ENCODE measurements around the gene CACNG7. TPM values are rescaled to one million over a fixed set of nuclear protein-coding genes. Genes with fewer than 3 reads are reported as not detected.
"Not testable (repeated sequence)": the region's sequence is repeated elsewhere in the genome, so short reads cannot be mapped to it uniquely, and the experiment has no call there.

CACNG7 gene
- total RNA-seq, 5 donors from 2014 or later (not counting 1 experiment from before 2014, with no cell fraction given) = not detected

- no peaks in the 10 kb centered on the region for H3K9me3 ChIP-seq
- peaks cover 6 to 8% of the 10 kb centered on the region in 2 donors for H3K36me3 ChIP-seq (ENCODE audit: control insufficient read depth in 2 of 2, extremely low read depth in 1 of 2, insufficient read depth in 1 of 2, low read length in 1 of 2)
- H3K4me1 Mint-ChIP-seq = peaks cover 37 to 48% (median 42%) of the 10 kb centered on the region in 3 donors
- H3K36me3 Mint-ChIP-seq = peaks cover 7% of the 10 kb centered on the region
- H3K4me3 Mint-ChIP-seq = peak within 1 kb of the TSS; percentile 96 to 99 (median 96)
- peak within 1 kb of the TSS; percentile 89 to 98 for H3K4me3 ChIP-seq (ENCODE audit: control insufficient read depth in 1 of 2, extremely low read depth in 1 of 2, low read length in 1 of 2)
- H3K4me1 ChIP-seq (ENCODE audit: control insufficient read depth in 1 of 2, extremely low read depth in 1 of 2, insufficient read depth in 2 of 2, low read length in 2 of 2) = peaks cover 19 to 63% of the 10 kb centered on the region in 2 experiments
- no peaks in the 10 kb centered on the region for H3K9me3 Mint-ChIP-seq
- ChIA-PET POLR2A (interaction anchor here (0.6 to 1.7 kb wide), 11 partner anchors 8 to 583 kb away, joined by 3 to 13 read pairs (median 5); partner anchors contain the start of genes LENG8 (in 1 of the 2) and MBOAT7 (in 1 of the 2)), CTCF (interaction anchor here in 1 of 2 donors (0.5 to 1.7 kb wide), 3 partner anchors 9 to 139 kb away, joined by 3 to 4 read pairs (median 3); partner anchors contain the start of gene PRKCG)
- DNase-seq (peak; percentile 99 to 100 (median 100)), ATAC-seq (replicated peaks in 1 of 4) (peak; percentile 74 to 82 (median 77))
- peak within 1 kb of the TSS; percentile 95 to 97 for H3K27ac Mint-ChIP-seq
- 3% methylated on average over 8 of the region's 37 CpGs for WGBS (ENCODE audit: insufficient coverage)
- peak within 1 kb of the TSS; percentile 99 for H3K27ac ChIP-seq (ENCODE audit: low read length)
- H3K27me3 Mint-ChIP-seq = no peaks in the 10 kb centered on the region
- H3K27me3 ChIP-seq (replicated peaks in 1 of 2; ENCODE audit: control insufficient read depth in 2 of 2, extremely low read depth in 1 of 2, insufficient read depth in 2 of 2, low read length in 1 of 2) = peaks cover 0 to 3% of the 10 kb centered on the region in 2 experiments
These were observed 41.6 kb upstream of the CACNG7 start, which contains the start of gene MYADM for GRCh38 chr19:53867225-53868090. TSS of gene MYADM (plus strand) at chr19:53867883. CDS start at chr19:53873530, 5,647 bp downstream.

GRCh38 chr19:53868091-53868891 lies 40.8 kb upstream of the CACNG7 start:
- ChIA-PET CTCF (interaction anchor here in 1 of 2 donors (1.7 kb wide), 1 partner anchor 14 kb away, joined by 4 read pairs; the partner anchor contains the start of gene PRKCG), POLR2A (interaction anchor here (0.6 to 1.3 kb wide), 8 partner anchors 8 to 581 kb away, joined by 3 to 13 read pairs (median 5); partner anchors contain the start of genes LENG8 (in 1 of the 2), MBOAT7 (in 1 of the 2) and PRKCG (in 1 of the 2))
- H3K27ac Mint-ChIP-seq = peak overlapping the region; percentile 94 to 95
- WGBS (ENCODE audit: insufficient coverage) = 0% methylated on average over 13 of the region's 37 CpGs
- Histone ChIP-seq H3K4me1 (ENCODE audit: control insufficient read depth in 1 of 2, extremely low read depth in 1 of 2, insufficient read depth in 2 of 2, low read length in 2 of 2) (peaks cover 25 to 72% of the 10 kb centered on the region in 2 experiments), H3K36me3 (ENCODE audit: control insufficient read depth in 2 of 2, extremely low read depth in 1 of 2, insufficient read depth in 1 of 2, low read length in 1 of 2) (peaks cover 6 to 12% of the 10 kb centered on the region in 2 donors), H3K9me3 (no peaks in the 10 kb centered on the region), H3K27ac (ENCODE audit: low read length) (peak overlapping the region; percentile 99), H3K4me3 (ENCODE audit: control insufficient read depth in 1 of 2, extremely low read depth in 1 of 2, low read length in 1 of 2) (peak overlapping the region; percentile 89 to 98), H3K27me3 (replicated peaks in 1 of 2; ENCODE audit: control insufficient read depth in 2 of 2, extremely low read depth in 1 of 2, insufficient read depth in 2 of 2, low read length in 1 of 2) (no peaks in the 10 kb centered on the region)
- H3K4me3 Mint-ChIP-seq = peak overlapping the region; percentile 96 to 99 (median 96)
- no peaks in the 10 kb centered on the region for H3K9me3 Mint-ChIP-seq
- DNase-seq (peak in 17 of 35 experiments; percentile 24 to 64 (median 42)), ATAC-seq (replicated peaks in 1 of 4) (no peak)
- peaks cover 11% of the 10 kb centered on the region for H3K36me3 Mint-ChIP-seq
- peaks cover 44 to 57% (median 49%) of the 10 kb centered on the region in 3 donors for H3K4me1 Mint-ChIP-seq
- H3K27me3 Mint-ChIP-seq = no peaks in the 10 kb centered on the region

GRCh38 chr19:53868892-53869804 lies 39.9 kb upstream of the CACNG7 start:
- ChIA-PET CTCF (no interaction called here), POLR2A (interaction anchor here in 1 of 2 donors (0.7 kb wide), 1 partner anchor 13 kb away, joined by 4 read pairs; the partner anchor contains the start of gene PRKCG)
- peaks cover 20% of the 10 kb centered on the region for H3K36me3 Mint-ChIP-seq
- H3K36me3 ChIP-seq (ENCODE audit: control insufficient read depth in 2 of 2, extremely low read depth in 1 of 2, insufficient read depth in 1 of 2, low read length in 1 of 2) = peaks cover 6 to 20% of the 10 kb centered on the region in 2 donors
- WGBS (ENCODE audit: insufficient coverage) = under 1% methylated on average over 71 of the region's 75 CpGs
- peak overlapping the region; percentile 99 for H3K27ac ChIP-seq (ENCODE audit: low read length)
- no peaks in the 10 kb centered on the region for H3K27me3 ChIP-seq (replicated peaks in 1 of 2; ENCODE audit: control insufficient read depth in 2 of 2, extremely low read depth in 1 of 2, insufficient read depth in 2 of 2, low read length in 1 of 2)
- no peaks in the 10 kb centered on the region for H3K9me3 ChIP-seq
- peak; percentile 36 to 57 (median 38) for ATAC-seq (replicated peaks in 1 of 4)
- H3K4me3 Mint-ChIP-seq = peak overlapping the region; percentile 96 to 99 (median 96)
- peaks cover 52 to 65% (median 58%) of the 10 kb centered on the region in 3 donors for H3K4me1 Mint-ChIP-seq
- peak overlapping the region; percentile 89 to 98 for H3K4me3 ChIP-seq (ENCODE audit: control insufficient read depth in 1 of 2, extremely low read depth in 1 of 2, low read length in 1 of 2)
- DNase-seq = peak; percentile 60 to 93 (median 84)
- H3K27ac Mint-ChIP-seq = peak overlapping the region; percentile 89 to 94
- H3K27me3 Mint-ChIP-seq = no peaks in the 10 kb centered on the region
- H3K4me1 ChIP-seq (ENCODE audit: control insufficient read depth in 1 of 2, extremely low read depth in 1 of 2, insufficient read depth in 2 of 2, low read length in 2 of 2) = peaks cover 26 to 80% of the 10 kb centered on the region in 2 experiments
- peaks cover 0 to 3% (median 0%) of the 10 kb centered on the region in 3 donors for H3K9me3 Mint-ChIP-seq

- H3K27me3 Mint-ChIP-seq; DNase-seq; ATAC-seq (replicated peaks in 1 of 4); H3K9me3 ChIP-seq; H3K27me3 ChIP-seq (replicated peaks in 1 of 2; ENCODE audit: control insufficient read depth in 2 of 2, extremely low read depth in 1 of 2, insufficient read depth in 2 of 2, low read length in 1 of 2); H3K9me3 Mint-ChIP-seq; CTCF ChIA-PET: not testable (repeated sequence)
- Histone ChIP-seq H3K4me1 (ENCODE audit: control insufficient read depth in 1 of 2, extremely low read depth in 1 of 2, insufficient read depth in 2 of 2, low read length in 2 of 2) (peaks cover 31 to 88% of the 10 kb centered on the region in 2 experiments), H3K4me3 (ENCODE audit: control insufficient read depth in 1 of 2, extremely low read depth in 1 of 2, low read length in 1 of 2) (peak overlapping the region; percentile 89 to 98), H3K36me3 (ENCODE audit: control insufficient read depth in 2 of 2, extremely low read depth in 1 of 2, insufficient read depth in 1 of 2, low read length in 1 of 2) (peaks cover 6 to 28% of the 10 kb centered on the region in 2 donors), H3K27ac (ENCODE audit: low read length) (peak overlapping the region; percentile 99)
- Mint-ChIP-seq H3K4me3 (peak overlapping the region; percentile 96 to 99 (median 96)), H3K4me1 (peaks cover 60 to 73% (median 66%) of the 10 kb centered on the region in 3 donors), H3K36me3 (peaks cover 28% of the 10 kb centered on the region), H3K27ac (peak overlapping the region; percentile 89 to 94)
- 6% methylated on average over 19 of the region's 24 CpGs for WGBS (ENCODE audit: insufficient coverage)
- POLR2A ChIA-PET = interaction anchor here (0.7 to 0.9 kb wide), 2 partner anchors 286 to 319 kb away, joined by 3 to 4 read pairs; partner anchors contain the start of gene MBOAT7 (in 1 of the 2)
These were observed 39.1 kb upstream of the CACNG7 start for GRCh38 chr19:53869805-53870484.

GRCh38 chr19:53870485-53870844 lies 38.6 kb upstream of the CACNG7 start:
- Mint-ChIP-seq H3K4me3 (peak overlapping the region in 2 of 3 donors; percentile 67 to 71), H3K9me3 (peaks cover 0 to 8% (median 6%) of the 10 kb centered on the region in 3 donors), H3K36me3 (peaks cover 28% of the 10 kb centered on the region), H3K4me1 (peaks cover 64 to 78% (median 68%) of the 10 kb centered on the region in 3 donors), H3K27ac (peak overlapping the region; percentile 88 to 90), H3K27me3 (no peaks in the 10 kb centered on the region)
- Histone ChIP-seq H3K36me3 (ENCODE audit: control insufficient read depth in 2 of 2, extremely low read depth in 1 of 2, insufficient read depth in 1 of 2, low read length in 1 of 2) (peaks cover 6 to 32% of the 10 kb centered on the region in 2 donors), H3K4me1 (ENCODE audit: control insufficient read depth in 1 of 2, extremely low read depth in 1 of 2, insufficient read depth in 2 of 2, low read length in 2 of 2) (peaks cover 34 to 89% of the 10 kb centered on the region in 2 experiments), H3K4me3 (ENCODE audit: control insufficient read depth in 1 of 2, extremely low read depth in 1 of 2, low read length in 1 of 2) (peak overlapping the region; percentile 2 to 64), H3K9me3 (no peaks in the 10 kb centered on the region), H3K27ac (ENCODE audit: low read length) (peak overlapping the region; percentile 27), H3K27me3 (replicated peaks in 1 of 2; ENCODE audit: control insufficient read depth in 2 of 2, extremely low read depth in 1 of 2, insufficient read depth in 2 of 2, low read length in 1 of 2) (no peaks in the 10 kb centered on the region)
- 63% methylated on average over 5 of the region's 5 CpGs for WGBS (ENCODE audit: insufficient coverage)
- POLR2A ChIA-PET = interaction anchor here (0.7 to 0.9 kb wide), 2 partner anchors 285 to 319 kb away, joined by 3 to 4 read pairs; partner anchors contain the start of gene MBOAT7 (in 1 of the 2)
- CTCF ChIA-PET = no interaction called here
- ATAC-seq (replicated peaks in 1 of 4) (no peak), DNase-seq (peak in 1 of 35 experiments; percentile 30)

Measured in T-cell (primary cell).